ENCODE data around the gene TECPR2. TPM values are rescaled to one million over a fixed set of nuclear protein-coding genes. Genes with fewer than 3 reads are reported as not detected.
"Not testable (repeated sequence)": the region's sequence is repeated elsewhere in the genome, so short reads cannot be mapped to it uniquely, and the experiment has no call there.

TECPR2 gene
- total and polyA plus RNA-seq, 12 donors = 5.1 to 74.3 (median 12.9) TPM

DNA sequence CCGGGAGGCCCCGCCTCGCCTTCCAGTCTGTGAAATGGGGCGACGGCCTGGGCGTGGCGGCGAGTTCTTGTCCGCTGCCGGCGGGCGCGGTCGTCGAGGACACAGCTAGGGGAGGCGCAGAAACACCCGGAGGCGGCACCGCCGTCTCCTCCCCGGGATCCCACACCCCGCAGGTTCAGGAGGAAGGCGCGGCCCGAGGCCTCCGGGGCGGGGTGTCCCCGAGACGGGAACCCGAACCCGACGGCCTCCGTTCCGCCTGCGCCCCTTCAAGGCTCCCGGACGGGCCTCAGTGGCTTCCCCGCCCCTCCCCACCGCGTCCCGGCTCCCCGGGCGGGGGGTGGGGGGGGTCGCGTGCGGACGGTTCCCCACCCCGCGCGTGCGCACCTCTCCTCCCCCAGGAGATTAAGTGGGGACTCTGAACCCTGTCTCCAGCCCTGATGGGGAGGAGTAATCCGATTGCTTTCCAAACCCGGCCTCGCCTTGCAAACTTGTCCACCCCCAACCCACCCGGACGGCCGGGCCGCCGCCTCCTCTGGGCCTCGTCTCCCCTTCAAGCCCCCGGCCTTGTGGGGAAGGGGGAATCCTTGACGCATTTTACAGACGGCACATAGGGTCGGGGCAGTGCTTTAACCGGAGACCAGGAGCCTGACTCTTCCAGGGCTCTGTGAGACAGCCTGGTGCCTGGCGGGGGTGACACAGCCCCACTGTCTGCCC lies 182.2 kb downstream of the TECPR2 start:
- Histone ChIP-seq H3K27me3 (peaks cover 20% of the 10 kb centered on the region), H3K27ac (no peak overlapping the region), H3K36me3 (replicated peaks in 1 of 2) (no peaks in the 10 kb centered on the region), H3K9me3 (replicated peaks in 1 of 3) (no peaks in the 10 kb centered on the region), H3K4me3 (no peak overlapping the region), H3K4me1 (replicated peaks in 1 of 2) (no peaks in the 10 kb centered on the region)
- no peak for DNase-seq
- 13 to 20% (median 14%) methylated on average over 21 to 64 of the region's 66 CpGs for WGBS, 4 donors
- TF ChIP-seq POLR2A (IDR thresholded peaks at IDR 0.05) = no peak
- TF ChIP-seq, protein P1, sequence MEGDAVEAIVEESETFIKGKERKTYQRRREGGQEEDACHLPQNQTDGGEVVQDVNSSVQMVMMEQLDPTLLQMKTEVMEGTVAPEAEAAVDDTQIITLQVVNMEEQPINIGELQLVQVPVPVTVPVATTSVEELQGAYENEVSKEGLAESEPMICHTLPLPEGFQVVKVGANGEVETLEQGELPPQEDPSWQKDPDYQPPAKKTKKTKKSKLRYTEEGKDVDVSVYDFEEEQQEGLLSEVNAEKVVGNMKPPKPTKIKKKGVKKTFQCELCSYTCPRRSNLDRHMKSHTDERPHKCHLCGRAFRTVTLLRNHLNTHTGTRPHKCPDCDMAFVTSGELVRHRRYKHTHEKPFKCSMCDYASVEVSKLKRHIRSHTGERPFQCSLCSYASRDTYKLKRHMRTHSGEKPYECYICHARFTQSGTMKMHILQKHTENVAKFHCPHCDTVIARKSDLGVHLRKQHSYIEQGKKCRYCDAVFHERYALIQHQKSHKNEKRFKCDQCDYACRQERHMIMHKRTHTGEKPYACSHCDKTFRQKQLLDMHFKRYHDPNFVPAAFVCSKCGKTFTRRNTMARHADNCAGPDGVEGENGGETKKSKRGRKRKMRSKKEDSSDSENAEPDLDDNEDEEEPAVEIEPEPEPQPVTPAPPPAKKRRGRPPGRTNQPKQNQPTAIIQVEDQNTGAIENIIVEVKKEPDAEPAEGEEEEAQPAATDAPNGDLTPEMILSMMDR (IDR thresholded peaks at IDR 0.05) = no peak
- intact Hi-C loops (cut with DNase I) = no loop called here

DNA sequence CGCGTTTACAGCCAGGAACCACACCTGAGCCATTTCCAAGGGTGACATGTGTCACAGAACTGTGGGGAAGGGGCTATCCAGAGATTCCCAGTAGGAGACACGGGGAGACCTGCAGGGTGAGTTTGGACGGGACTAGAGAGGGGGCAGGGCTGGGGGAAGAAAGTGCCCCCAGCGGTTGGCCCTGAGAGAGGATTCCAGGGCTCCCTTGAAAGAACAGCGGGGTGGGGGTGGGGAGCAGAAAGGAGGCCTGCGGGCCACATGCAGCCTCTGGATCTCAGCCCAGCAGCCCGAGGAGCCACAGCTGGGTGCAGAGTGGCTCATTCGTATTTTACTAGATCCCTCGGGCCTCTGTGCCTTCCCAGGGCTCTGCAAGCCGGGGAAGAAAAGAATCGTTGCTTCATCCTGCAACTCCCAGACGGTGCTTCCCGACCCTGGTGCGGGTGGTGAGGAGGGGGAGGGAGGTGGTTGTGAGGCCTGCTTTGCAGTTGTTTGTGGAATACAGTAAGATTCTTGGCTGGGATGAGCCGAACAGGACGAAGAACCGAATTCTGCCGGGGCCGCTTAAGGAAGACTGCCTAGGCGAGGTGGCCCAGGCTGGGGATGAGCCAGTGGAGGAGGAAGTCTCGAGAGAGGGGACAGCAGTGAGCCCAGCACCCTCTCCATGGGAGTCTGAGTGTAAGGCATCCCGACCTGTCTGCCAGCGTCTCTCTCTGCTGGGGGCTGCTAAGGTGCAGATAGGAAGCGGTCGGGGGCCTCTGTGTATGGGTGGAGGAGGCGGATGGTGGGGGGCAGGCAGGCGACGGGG lies 182.9 kb downstream of the TECPR2 start:
- Histone ChIP-seq H3K4me1 (replicated peaks in 1 of 2) (no peaks in the 10 kb centered on the region), H3K9me3 (replicated peaks in 1 of 3) (no peaks in the 10 kb centered on the region), H3K27ac (no peak overlapping the region), H3K36me3 (replicated peaks in 1 of 2) (no peaks in the 10 kb centered on the region), H3K4me3 (no peak overlapping the region), H3K27me3 (peaks cover 20% of the 10 kb centered on the region)
- no peak for DNase-seq
- intact Hi-C loops (cut with DNase I) = no loop called here
- WGBS, 4 donors = 60 to 75% (median 62%) methylated on average over 25 to 29 of the region's 29 CpGs
- TF ChIP-seq, protein P1 (IDR thresholded peaks at IDR 0.05) = no peak
- TF ChIP-seq POLR2A (IDR thresholded peaks at IDR 0.05) = no peak

DNA sequence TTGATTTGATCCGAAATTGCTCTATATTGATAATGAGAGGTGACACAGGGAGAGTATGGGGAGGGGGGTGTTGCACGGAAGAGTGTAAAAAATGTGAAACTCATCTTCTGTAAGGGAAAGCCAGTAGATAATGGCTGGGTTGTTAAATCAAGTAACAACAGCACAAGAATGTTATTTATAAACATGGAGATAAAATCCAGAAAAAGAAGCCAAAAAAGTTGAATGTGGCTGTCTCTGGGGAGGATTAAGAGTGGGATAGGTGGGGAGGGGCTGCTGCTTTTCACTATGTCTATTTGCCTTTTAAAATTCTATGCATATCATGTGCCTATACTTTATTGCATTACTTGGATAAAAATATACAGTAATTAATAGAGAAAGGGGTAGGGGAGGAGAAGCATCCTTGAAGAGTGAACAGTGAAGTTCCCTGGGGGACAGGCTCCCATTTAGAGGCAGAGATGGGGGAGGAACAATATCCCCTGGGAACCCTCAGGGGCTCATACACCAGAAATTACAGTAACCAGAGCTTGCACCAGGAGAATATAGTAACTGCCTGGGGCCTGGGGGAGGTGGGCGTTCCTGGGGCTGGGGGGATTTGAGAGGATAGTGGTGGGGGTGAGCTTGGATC lies 186.0 kb downstream of the TECPR2 start:
- TF ChIP-seq, protein P1 (IDR thresholded peaks at IDR 0.05) = no peak
- TF ChIP-seq POLR2A (IDR thresholded peaks at IDR 0.05) = no peak
- H3K36me3 ChIP-seq (replicated peaks in 1 of 2) = no peaks in the 10 kb centered on the region
- H3K9me3 ChIP-seq (replicated peaks in 1 of 3) = no peaks in the 10 kb centered on the region
- 59 to 66% (median 63%) methylated on average over 3 of the region's 3 CpGs for WGBS, 4 donors
- intact Hi-C loops (cut with DNase I) = no loop called here
- no peak overlapping the region for H3K4me3 ChIP-seq
- no peak overlapping the region for H3K27ac ChIP-seq
- H3K4me1 ChIP-seq (replicated peaks in 1 of 2) = no peaks in the 10 kb centered on the region
- H3K27me3 ChIP-seq = peaks cover 20% of the 10 kb centered on the region
- DNase-seq = no peak

DNA sequence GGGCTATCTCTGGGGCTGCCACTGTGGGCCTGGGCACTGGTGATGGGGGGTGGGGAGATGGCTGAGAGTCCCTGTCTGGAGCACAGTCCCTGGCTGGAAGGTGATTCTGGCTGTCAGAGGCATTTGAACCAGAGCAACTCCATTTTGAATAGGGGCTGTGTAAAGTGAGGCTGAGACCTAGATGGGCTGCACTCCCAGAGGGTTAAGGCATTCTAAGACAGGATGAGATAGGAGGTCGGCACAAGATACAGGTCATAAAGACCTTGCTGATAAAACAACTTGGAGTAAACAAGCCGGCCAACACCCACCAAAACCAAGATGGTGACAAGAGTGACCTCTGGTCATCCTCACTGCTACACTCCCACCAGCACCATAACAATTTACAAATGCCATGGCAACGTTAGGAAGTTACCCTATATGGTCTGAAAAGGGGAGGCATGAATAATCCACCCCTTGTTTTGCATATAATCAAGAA lies 188.2 kb downstream of the TECPR2 start:
- H3K27ac ChIP-seq; H3K9me3 ChIP-seq (replicated peaks in 1 of 3); H3K4me3 ChIP-seq; H3K36me3 ChIP-seq (replicated peaks in 1 of 2); H3K4me1 ChIP-seq (replicated peaks in 1 of 2); DNase-seq; H3K27me3 ChIP-seq; intact Hi-C loops (cut with DNase I): not testable (repeated sequence)
- WGBS, 4 donors = 37 to 70% (median 62%) methylated on average over 3 of the region's 3 CpGs

Small RNA genes within 50 kb of the gene (microRNA-seq; reads per million reads assigned to microRNA genes)
- gene MIR4309 = 0 reads per million in 3 donors

Small RNA genes within 50 kb of the gene (small RNA-seq; reads per million reads assigned to genes)
- 0 reads per million in 2 donors for gene MIR4309

Other genes with a start within 250 kb of the TECPR2 start
- gene WDR20, start 223.0 kb upstream of the TECPR2 start, total RNA-seq = 10 to 100 TPM; 13.1 to 55.9 (median 44.6) TPM
- gene WDR20, start 223.0 kb upstream of the TECPR2 start, polyA plus RNA-seq = 10 to 100 TPM; 21.5 to 46.1 (median 26.0) TPM
- gene MOK, start 57.8 kb upstream of the TECPR2 start, total RNA-seq = 10 to 100 TPM; 10.1 to 33.1 (median 16.4) TPM
- gene MOK, start 57.8 kb upstream of the TECPR2 start, polyA plus RNA-seq = 10 to 100 TPM; 15.4 to 54.4 (median 38.5) TPM
- gene ZNF839, start 43.2 kb upstream of the TECPR2 start, total RNA-seq = 10 to 100 TPM in 7 of 9 donors, 1 to 10 TPM in 2; 7.4 to 23.1 (median 14.1) TPM
- gene ZNF839, start 43.2 kb upstream of the TECPR2 start, polyA plus RNA-seq = 10 to 100 TPM in 2 of 3 donors, 1 to 10 TPM in 1; 7.8 to 28.2 (median 27.6) TPM
- gene CINP, start 51 bp upstream of the TECPR2 start, total RNA-seq = 10 to 100 TPM; 38.3 to 76.0 (median 41.5) TPM
- 10 to 100 TPM; 39.2 to 92.6 (median 86.6) TPM for gene CINP, start 51 bp upstream of the TECPR2 start, polyA plus RNA-seq
- 100 to 1,000 TPM in 1 of 9 donors, 10 to 100 TPM in 8; 21.4 to 105 (median 46.4) TPM for gene ANKRD9, start 146.8 kb downstream of the TECPR2 start, total RNA-seq
- 10 to 100 TPM in 2 of 3 donors, 1 to 10 TPM in 1; 2.6 to 35.2 (median 19.5) TPM for gene ANKRD9, start 146.8 kb downstream of the TECPR2 start, polyA plus RNA-seq
- 10 to 100 TPM in 7 of 9 donors, 1 to 10 TPM in 2; 8.0 to 17.7 (median 12.8) TPM for gene RCOR1, start 229.7 kb downstream of the TECPR2 start, total RNA-seq
- gene RCOR1, start 229.7 kb downstream of the TECPR2 start, polyA plus RNA-seq = 10 to 100 TPM in 1 of 3 donors, 1 to 10 TPM in 2; 3.8 to 11.6 (median 4.4) TPM

Data from adrenal gland (tissue), 12 donors.